NCI-H345 treated with DMSO at 0.1 percent for 48 hours (cell line): ENCODE measurements around the gene FARP1.
"Not testable (repeated sequence)": the region's sequence is repeated elsewhere in the genome, so short reads cannot be mapped to it uniquely, and the experiment has no call there.

Experiments used
- DNase-seq: peaks from one replicate; lab custom pipeline; 2025; ENCODE audit not compliant: unreplicated experiment; lab: John Stamatoyannopoulos, UW

Gene FARP1

GRCh38 chr13:98260357-98261164 lies 117.7 kb downstream of the FARP1 start:
- no peak for DNase-seq

- DNase-seq: no peak
Measured at GRCh38 chr13:98261165-98261702, 118.3 kb downstream of the FARP1 start.

GRCh38 chr13:98262292-98262691 lies 119.4 kb downstream of the FARP1 start:
- no peak for DNase-seq

GRCh38 chr13:98263841-98264240 lies 120.9 kb downstream of the FARP1 start:
- no peak for DNase-seq

GRCh38 chr13:98264877-98265276 lies 122.0 kb downstream of the FARP1 start:
- no peak for DNase-seq

GRCh38 chr13:98265692-98266551 lies 123.0 kb downstream of the FARP1 start:
- no peak for DNase-seq

GRCh38 chr13:98267080-98267912 lies 124.4 kb downstream of the FARP1 start:
- no peak for DNase-seq

GRCh38 chr13:98269386-98269785 lies 126.5 kb downstream of the FARP1 start:
- DNase-seq: no peak

GRCh38 chr13:98270819-98271218 lies 127.9 kb downstream of the FARP1 start:
- no peak for DNase-seq

GRCh38 chr13:98271646-98272045 lies 128.8 kb downstream of the FARP1 start:
- DNase-seq: not testable (repeated sequence)

GRCh38 chr13:98272549-98272948 lies 129.7 kb downstream of the FARP1 start:
- DNase-seq: no peak

- no peak for DNase-seq
Measured at GRCh38 chr13:98273067-98273823, 130.4 kb downstream of the FARP1 start.

- DNase-seq: no peak
Measured at GRCh38 chr13:98273824-98274742, 131.2 kb downstream of the FARP1 start.

- no peak for DNase-seq
Measured at GRCh38 chr13:98274921-98275487, 132.1 kb downstream of the FARP1 start.

GRCh38 chr13:98275681-98276171 lies 132.8 kb downstream of the FARP1 start:
- DNase-seq: no peak

- DNase-seq: no peak
Measured at GRCh38 chr13:98276486-98276885, 133.6 kb downstream of the FARP1 start.

GRCh38 chr13:98278068-98278724 lies 135.3 kb downstream of the FARP1 start:
- no peak for DNase-seq
